Keratinocyte (primary cell): ENCODE measurements around the gene USP4. TPM values are rescaled to one million over a fixed set of nuclear protein-coding genes. Genes with fewer than 3 reads are reported as not detected.
A peak's percentile ranks its signal among the peaks of the same experiment; 100 is the strongest.

Experiments
- DNase-seq: peaks from one replicate; pipeline ENCODE4 v3.0.0-alpha.2; 2011; ENCODE audit warnings: low read depth, missing footprints, low spot score
- FAIRE-seq: peaks from 2 replicates; lab custom pipeline; 2011; peaks lifted over from hg19 to GRCh38; lab: Jason Lieb, UNC
- H2AFZ ChIP-seq: 2 replicates; pipeline ENCODE4 v1.6.0; 2012; ENCODE audit warnings: low read length, control low read depth, inconsistent platforms; ENCODE audit not compliant: control insufficient read depth
- H3K27ac ChIP-seq: 2 replicates; pipeline ENCODE4 v1.5.1; 2011; ENCODE audit warnings: low read length; ENCODE audit not compliant: control insufficient read depth, insufficient read depth
- H3K27me3 ChIP-seq: 3 replicates; pipeline ENCODE4 v1.6.0; 2011; ENCODE audit warnings: low read length; ENCODE audit not compliant: control insufficient read depth, insufficient read depth; ENCODE audit errors: extremely low read depth
- H3K36me3 ChIP-seq, 2 experiments: 2 replicates in 1 of 2; 3 replicates in 1 of 2; pipeline ENCODE4 v1.5.1; 2011; ENCODE audit warnings: low read length in 2 of 2, mild to moderate bottlenecking in 1 of 2; ENCODE audit not compliant: control insufficient read depth in 2 of 2, insufficient read depth in 2 of 2; ENCODE audit errors: extremely low read depth in 1 of 2
- H3K4me1 ChIP-seq: 3 replicates; pipeline ENCODE4 v1.5.1; 2011; ENCODE audit warnings: low read length; ENCODE audit not compliant: control insufficient read depth, insufficient read depth; ENCODE audit errors: extremely low read depth
- H3K4me2 ChIP-seq: 3 replicates; pipeline ENCODE4 v1.6.0; 2011; ENCODE audit warnings: low read depth, low read length; ENCODE audit not compliant: control insufficient read depth, insufficient read depth; ENCODE audit errors: extremely low read depth
- H3K4me3 ChIP-seq, 3 experiments: fragments of 200-600 bp in 1 of 3; sonication (generic) in 1 of 3; 2 replicates in 2 of 3; 3 replicates in 1 of 3; pipeline ENCODE4 v1.5.1; 2011 to 2016; ENCODE audit warnings: low read length in 3 of 3, mild to moderate bottlenecking in 3 of 3, control low read depth in 2 of 3, inconsistent platforms in 1 of 3, low read depth in 1 of 3, mixed read lengths in 1 of 3, mixed run types in 1 of 3, moderate library complexity in 1 of 3; ENCODE audit not compliant: control insufficient read depth in 2 of 3, insufficient read depth in 2 of 3; ENCODE audit errors: extremely low read depth in 1 of 3
- H3K79me2 ChIP-seq: 2 replicates; pipeline ENCODE4 v1.6.0; 2012; ENCODE audit warnings: low read length; ENCODE audit not compliant: control insufficient read depth, insufficient read depth
- H3K9ac ChIP-seq: 3 replicates; pipeline ENCODE4 v1.6.0; 2011; ENCODE audit warnings: low read length; ENCODE audit not compliant: control insufficient read depth, insufficient read depth; ENCODE audit errors: extremely low read depth
- H3K9me1 ChIP-seq: 3 replicates; pipeline ENCODE4 v1.6.0; 2011; ENCODE audit warnings: low read length; ENCODE audit not compliant: control insufficient read depth, insufficient read depth; ENCODE audit errors: extremely low read depth
- H3K9me3 ChIP-seq: 2 replicates; pipeline ENCODE4 v1.5.1; 2012; ENCODE audit warnings: low read depth, low read length; ENCODE audit not compliant: control insufficient read depth
- H4K20me1 ChIP-seq: 3 replicates; pipeline ENCODE4 v1.6.0; 2011; ENCODE audit warnings: low read length; ENCODE audit not compliant: control insufficient read depth, insufficient read depth; ENCODE audit errors: extremely low read depth
- EZH2 ChIP-seq: IDR thresholded peaks from one replicate; pipeline ENCODE4 v1.6.1; 2012; ENCODE audit warnings: inconsistent platforms, mild to moderate bottlenecking, low read length, moderate library complexity
- dilution Hi-C: fragments of 300-500 bp; cut with MboI; formaldehyde crosslinking; loops from one replicate; pipeline ENCODE4 v1.7.0; 2020; ENCODE audit warnings: low sequenced_read_pairs; ENCODE audit not compliant: extremely low pct_ligation_motif_present
- polyA plus RNA-seq, 5 experiments: library from polyadenylated mRNA; depleted of rRNA in 3 of 5; stranded (reverse) in 3 of 5; stranded (forward) in 1 of 5; unstranded in 1 of 5; fragments of >200 nt; gene quantifications; 1 replicate in 1 of 5; 2 replicates in 3 of 5; 3 replicates in 1 of 5; pipeline versions ENCODE4 v1.2.1 to v1.2.3, GENCODE V29; 2011 to 2012; ENCODE audit warnings: missing spikeins in 2 of 5, low read depth in 1 of 5, low replicate concordance in 1 of 5
- TF ChIP-seq, protein P1 (sequence below), 3 experiments: IDR thresholded peaks in 1 of 3; conservative IDR thresholded peaks in 1 of 3; optimal IDR thresholded peaks in 1 of 3; 2 replicates in 2 of 3; 3 replicates in 1 of 3; pipeline versions ENCODE3 to v1.5.1; 2011; ENCODE audit warnings: low read length in 3 of 3, mild to moderate bottlenecking in 3 of 3, moderate library complexity in 2 of 3, control low read depth in 1 of 3, inconsistent platforms in 1 of 3; ENCODE audit not compliant: insufficient read depth in 2 of 3; ENCODE audit errors: extremely low read depth in 1 of 3

USP4 gene
- polyA plus RNA-seq, 1 donor (not counting 4 experiments of a cell fraction or from before 2014, with no cell fraction given), result 47.8 TPM

DNA sequence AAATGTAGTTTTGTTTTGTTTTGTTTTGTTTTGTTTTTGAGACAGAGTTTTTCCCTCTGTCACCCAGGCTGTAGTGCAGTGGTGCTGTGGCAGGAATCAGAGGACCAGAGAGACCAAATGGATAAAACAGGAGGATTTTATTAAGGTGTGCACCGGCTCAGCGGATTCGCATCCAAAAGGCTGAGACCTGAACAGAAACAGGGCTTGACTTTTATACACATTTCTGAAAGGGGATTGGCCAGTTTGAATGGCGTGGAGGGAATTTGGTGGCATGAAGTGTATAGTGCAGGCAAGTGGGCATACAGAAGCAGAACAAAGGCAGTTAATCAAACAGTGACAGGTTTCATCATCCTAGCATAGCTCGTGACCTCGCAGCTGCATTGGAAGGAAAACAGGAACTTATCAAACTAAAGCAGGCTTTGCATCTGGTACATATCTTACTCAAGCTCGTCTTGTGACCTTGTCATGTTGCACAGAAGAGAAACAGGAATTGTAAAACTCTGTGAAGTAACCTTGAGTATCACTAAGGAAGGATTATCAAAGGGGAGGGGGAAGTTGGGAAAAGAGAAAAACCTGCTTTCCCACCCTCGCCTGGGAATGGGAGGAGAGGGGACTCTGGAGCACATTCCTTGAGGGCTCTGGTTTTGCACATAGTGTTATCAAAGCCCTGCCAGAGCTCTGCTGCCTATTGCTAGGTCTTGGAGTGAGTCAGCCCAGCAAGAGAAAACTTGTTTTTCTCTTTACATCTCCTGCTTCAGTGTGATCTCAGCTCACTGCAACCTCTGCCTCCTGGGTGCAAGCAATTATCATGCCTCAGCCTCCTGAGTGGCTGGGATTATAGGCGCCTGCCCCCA is 101.4 kb downstream of the USP4 start:
- peaks cover 15% of the 10 kb centered on the region for H3K4me1 ChIP-seq
- peak; percentile 93 for FAIRE-seq
- no peaks in the 10 kb centered on the region for H4K20me1 ChIP-seq
- peak overlapping the region; percentile 12 for H2AFZ ChIP-seq
- peak overlapping the region in 1 of 3 experiments; percentile 25 for H3K4me3 ChIP-seq
- H3K36me3 ChIP-seq, result no peaks in the 10 kb centered on the region
- H3K4me2 ChIP-seq, result peak overlapping the region; percentile 68
- H3K9ac ChIP-seq, result peak overlapping the region; percentile 48
- H3K9me3 ChIP-seq, result peaks cover 2% of the 10 kb centered on the region
- H3K9me1 ChIP-seq, result no peaks in the 10 kb centered on the region
- DNase-seq, result peak; percentile 49
- TF ChIP-seq, protein P1, sequence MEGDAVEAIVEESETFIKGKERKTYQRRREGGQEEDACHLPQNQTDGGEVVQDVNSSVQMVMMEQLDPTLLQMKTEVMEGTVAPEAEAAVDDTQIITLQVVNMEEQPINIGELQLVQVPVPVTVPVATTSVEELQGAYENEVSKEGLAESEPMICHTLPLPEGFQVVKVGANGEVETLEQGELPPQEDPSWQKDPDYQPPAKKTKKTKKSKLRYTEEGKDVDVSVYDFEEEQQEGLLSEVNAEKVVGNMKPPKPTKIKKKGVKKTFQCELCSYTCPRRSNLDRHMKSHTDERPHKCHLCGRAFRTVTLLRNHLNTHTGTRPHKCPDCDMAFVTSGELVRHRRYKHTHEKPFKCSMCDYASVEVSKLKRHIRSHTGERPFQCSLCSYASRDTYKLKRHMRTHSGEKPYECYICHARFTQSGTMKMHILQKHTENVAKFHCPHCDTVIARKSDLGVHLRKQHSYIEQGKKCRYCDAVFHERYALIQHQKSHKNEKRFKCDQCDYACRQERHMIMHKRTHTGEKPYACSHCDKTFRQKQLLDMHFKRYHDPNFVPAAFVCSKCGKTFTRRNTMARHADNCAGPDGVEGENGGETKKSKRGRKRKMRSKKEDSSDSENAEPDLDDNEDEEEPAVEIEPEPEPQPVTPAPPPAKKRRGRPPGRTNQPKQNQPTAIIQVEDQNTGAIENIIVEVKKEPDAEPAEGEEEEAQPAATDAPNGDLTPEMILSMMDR (optimal IDR thresholded peaks at IDR 0.05 in 1 of 3, IDR thresholded peaks at IDR 0.05 in 1 of 3, conservative IDR thresholded peaks at IDR 0.05 in 1 of 3; ENCODE audit: extremely low read depth in 1 of 3, insufficient read depth in 2 of 3, low read length in 3 of 3), result no peak
- TF ChIP-seq EZH2, result no peak
- H3K27ac ChIP-seq, result peak overlapping the region; percentile 81
- dilution Hi-C loops, result no loop called here
- H3K79me2 ChIP-seq, result no peaks in the 10 kb centered on the region
- no peaks in the 10 kb centered on the region for H3K27me3 ChIP-seq

DNA sequence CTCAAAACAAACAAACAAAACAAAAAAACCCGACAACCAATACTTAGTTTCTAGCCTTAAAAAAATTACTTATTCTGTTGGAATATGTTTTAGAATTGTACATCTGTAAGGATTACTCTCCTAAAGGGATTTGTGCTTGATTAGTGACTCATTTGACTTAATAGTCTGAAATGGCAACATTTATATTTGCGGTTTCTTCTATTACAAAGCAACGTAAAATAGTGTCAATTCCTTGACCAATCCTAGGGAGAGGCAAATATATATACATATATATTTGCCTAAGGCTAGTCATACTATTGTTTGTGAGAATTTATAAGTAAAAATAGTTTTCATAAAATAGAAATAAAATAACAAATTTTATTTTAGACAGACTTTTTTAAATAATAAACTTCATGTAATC is 102.5 kb downstream of the USP4 start:
- Histone ChIP-seq H3K4me1 (peaks cover 15% of the 10 kb centered on the region), H3K4me3 (no peak overlapping the region), H3K79me2 (no peaks in the 10 kb centered on the region), H3K9ac (no peak overlapping the region), H3K4me2 (no peak overlapping the region), H3K36me3 (no peaks in the 10 kb centered on the region), H3K27me3 (no peaks in the 10 kb centered on the region), H3K9me1 (no peaks in the 10 kb centered on the region), H3K27ac (no peak overlapping the region), H4K20me1 (no peaks in the 10 kb centered on the region), H2AFZ (no peak overlapping the region), H3K9me3 (peaks cover 3% of the 10 kb centered on the region)
- FAIRE-seq, result no peak
- DNase-seq, result no peak
- dilution Hi-C loops, result no loop called here
- TF ChIP-seq EZH2, result no peak
- TF ChIP-seq, protein P1 (optimal IDR thresholded peaks at IDR 0.05 in 1 of 3, IDR thresholded peaks at IDR 0.05 in 1 of 3, conservative IDR thresholded peaks at IDR 0.05 in 1 of 3; ENCODE audit: extremely low read depth in 1 of 3, insufficient read depth in 2 of 3, low read length in 3 of 3), result no peak
